IMR-90 (cell line): ENCODE measurements around the gene SLC25A21. TPM values are rescaled to one million over a fixed set of nuclear protein-coding genes. Genes with fewer than 3 reads are reported as not detected.

Experiments used
- ATAC-seq: fragments of 200-7000 bp; cut with Tn5 transposase; 2 replicates; pipeline ENCODE4 v1.9.1; 2020; ENCODE audit warnings: low read depth, mild to moderate bottlenecking, moderate library complexity
- BruUV-seq: library from RNA; stranded (reverse); fragments of 400-500 nt; replicated peaks from 2 replicates; lab custom pipeline; 2021; lab: Mats Ljungman, UMichigan
- CTCF ChIA-PET: fragments of 300-600 bp; formaldehyde crosslinking; extraction: SDS; loops from one replicate; lab custom pipeline; 2021; ENCODE audit warnings: antibody characterized with exemption; lab: Yijun Ruan, JAX
- POLR2A ChIA-PET: fragments of 300-600 bp; sonication (Branson Sonifier 250); formaldehyde crosslinking; loops from one replicate; lab custom pipeline; 2022; ENCODE audit warnings: antibody characterized with exemption; ENCODE audit not compliant: unreplicated experiment; lab: Charles Lee
- DNase-seq: peaks from one replicate; pipeline ENCODE4 v3.0.0; 2013
- H2AFZ ChIP-seq: replicated peaks from 2 replicates; pipeline ENCODE3; 2013; ENCODE audit warnings: low read length, mild to moderate bottlenecking; ENCODE audit not compliant: poor library complexity
- H2AK5ac ChIP-seq: 2 replicates; pipeline ENCODE4 v1.6.1; 2013; ENCODE audit warnings: low read depth, low read length, inconsistent platforms
- H2AK9ac ChIP-seq: replicated peaks from 2 replicates; pipeline ENCODE3; 2013; ENCODE audit warnings: mild to moderate bottlenecking, low read depth, low read length, moderate library complexity; ENCODE audit not compliant: poor library complexity
- H2BK120ac ChIP-seq: 2 replicates; pipeline ENCODE4 v1.6.1; 2013; ENCODE audit warnings: low read depth, low read length, inconsistent platforms
- H2BK15ac ChIP-seq: 3 replicates; pipeline ENCODE4 v1.6.1; 2013; ENCODE audit warnings: low read depth, low read length, inconsistent platforms
- H2BK20ac ChIP-seq: 2 replicates; pipeline ENCODE4 v1.6.1; 2013; ENCODE audit warnings: low read depth, mild to moderate bottlenecking, inconsistent platforms, low read length, moderate library complexity
- H2BK5ac ChIP-seq: 2 replicates; pipeline ENCODE4 v1.6.1; 2013; ENCODE audit warnings: mild to moderate bottlenecking, low read depth, low read length, inconsistent platforms; ENCODE audit not compliant: poor library complexity, severe bottlenecking
- H3K14ac ChIP-seq: replicated peaks from 2 replicates; pipeline ENCODE4 v1.6.1; 2013; ENCODE audit warnings: low read depth, low read length, inconsistent platforms
- H3K18ac ChIP-seq: 2 replicates; pipeline ENCODE4 v1.6.1; 2013; ENCODE audit warnings: low read depth, low read length, control low read depth
- H3K23ac ChIP-seq: 2 replicates; pipeline ENCODE4 v1.6.1; 2013; ENCODE audit warnings: low read depth, low read length, inconsistent platforms
- H3K27ac ChIP-seq: 2 replicates; pipeline ENCODE4 v1.5.1; 2013; ENCODE audit warnings: mild to moderate bottlenecking, control low read depth, low read length; ENCODE audit not compliant: insufficient read depth
- H3K27me3 ChIP-seq: 2 replicates; pipeline ENCODE4 v1.6.1; 2013; ENCODE audit warnings: low read length; ENCODE audit not compliant: control insufficient read depth, insufficient read depth
- H3K36me3 ChIP-seq: 2 replicates; pipeline ENCODE4 v1.6.1; 2013; ENCODE audit warnings: low read length, mixed read lengths; ENCODE audit not compliant: control insufficient read depth, insufficient read depth
- H3K4ac ChIP-seq: 2 replicates; pipeline ENCODE4 v1.6.1; 2013; ENCODE audit warnings: low read depth, low read length, inconsistent platforms
- H3K4me1 ChIP-seq: 2 replicates; pipeline ENCODE4 v1.6.1; 2013; ENCODE audit warnings: low read length, mixed read lengths; ENCODE audit not compliant: control insufficient read depth, insufficient read depth
- H3K4me2 ChIP-seq: 2 replicates; pipeline ENCODE4 v1.6.1; 2013; ENCODE audit warnings: low read depth, mild to moderate bottlenecking, control low read depth, low read length, moderate library complexity
- H3K4me3 ChIP-seq: 2 replicates; pipeline ENCODE4 v1.5.1; 2013; ENCODE audit warnings: low read depth, mild to moderate bottlenecking, control low read depth, low read length, moderate library complexity; ENCODE audit not compliant: insufficient read depth
- H3K56ac ChIP-seq: 2 replicates; pipeline ENCODE4 v1.6.1; 2013; ENCODE audit warnings: low read length, inconsistent platforms; ENCODE audit not compliant: insufficient read depth; ENCODE audit errors: extremely low read depth
- H3K79me1 ChIP-seq, 2 experiments: 2 replicates each; pipeline ENCODE4 v1.6.1; 2013; ENCODE audit warnings: low read length in 2 of 2, inconsistent platforms in 1 of 2, low read depth in 1 of 2
- H3K9ac ChIP-seq: 2 replicates; pipeline ENCODE4 v1.6.1; 2013; ENCODE audit warnings: low read depth, low read length, control low read depth
- H3K9me1 ChIP-seq: 2 replicates; pipeline ENCODE4 v1.6.1; 2013; ENCODE audit warnings: low read length, inconsistent platforms; ENCODE audit not compliant: insufficient read depth
- H3K9me3 ChIP-seq: 2 replicates; pipeline ENCODE4 v1.6.1; 2013; ENCODE audit warnings: low read length; ENCODE audit not compliant: control insufficient read depth, insufficient read depth
- H4K20me1 ChIP-seq: 2 replicates; pipeline ENCODE4 v1.6.1; 2013; ENCODE audit warnings: low read length, inconsistent platforms; ENCODE audit not compliant: insufficient read depth
- H4K5ac ChIP-seq: 2 replicates; pipeline ENCODE4 v1.6.1; 2013; ENCODE audit warnings: mild to moderate bottlenecking, low read depth, low read length, control low read depth
- H4K8ac ChIP-seq, 2 experiments: 2 replicates each; pipeline ENCODE4 v1.6.1; 2013; ENCODE audit warnings: low read depth in 2 of 2, low read length in 2 of 2, control low read depth in 1 of 2, inconsistent platforms in 1 of 2
- H4K91ac ChIP-seq: 2 replicates; pipeline ENCODE4 v1.6.1; 2013; ENCODE audit warnings: low read depth, low read length, inconsistent platforms; ENCODE audit not compliant: insufficient read depth
- BHLHE40 ChIP-seq: fragments of 150-350 bp; IDR thresholded peaks from 2 replicates; pipeline ENCODE4 v1.6.1; 2016; ENCODE audit warnings: mild to moderate bottlenecking, low read depth, low read length
- CEBPB ChIP-seq: IDR thresholded peaks from 2 replicates; pipeline ENCODE4 v1.6.1; 2012; ENCODE audit warnings: low read depth, low read length, improper control_type of control experiment
- FOS ChIP-seq: fragments of 150-350 bp; IDR thresholded peaks from 2 replicates; pipeline ENCODE4 v1.6.1; 2016; ENCODE audit warnings: low read depth, low read length
- MXI1 ChIP-seq: IDR thresholded peaks from 2 replicates; pipeline ENCODE4 v1.6.1; 2012; ENCODE audit warnings: low read depth, mild to moderate bottlenecking, low read length, moderate library complexity, borderline replicate concordance
- RAD21 ChIP-seq: IDR thresholded peaks from 2 replicates; pipeline ENCODE4 v1.6.1; 2012; ENCODE audit warnings: low read length, improper control_type of control experiment
- RCOR1 ChIP-seq: IDR thresholded peaks from 2 replicates; pipeline ENCODE4 v1.6.1; 2012; ENCODE audit warnings: mild to moderate bottlenecking, low read length, improper control_type of control experiment; ENCODE audit not compliant: insufficient replicate concordance
- SMC3 ChIP-seq: fragments of 150-350 bp; IDR thresholded peaks from 2 replicates; pipeline ENCODE4 v1.6.1; 2016; ENCODE audit warnings: low read depth, mild to moderate bottlenecking, antibody characterized with exemption, low read length, moderate library complexity
- WGBS, 2 experiments: methylation state at CpG; one replicate each; pipeline versions ENCODE4 v1.1.5 to v1.1.7; 2013; ENCODE audit warnings: missing lambda C conversion rate in 2 of 2; ENCODE audit not compliant: insufficient read length in 1 of 2; ENCODE audit errors: extremely low coverage in 2 of 2; 5-methylcytosine and 5-hydroxymethylcytosine counted together
- dilution Hi-C: fragments of 300-500 bp; cut with HindIII; formaldehyde crosslinking; loops from one replicate; pipeline ENCODE4 v1.14.3; 2018; ENCODE audit warnings: low sequenced_read_pairs; ENCODE audit not compliant: unreplicated experiment
- in situ Hi-C: fragments of 300-500 bp; cut with MboI; formaldehyde crosslinking; loops from 3 replicates; pipeline ENCODE4 v1.14.3; 2019; ENCODE audit warnings: low sequenced_read_pairs, inconsistent platforms, mixed read lengths
- intact Hi-C: fragments of 100-400 bp; cut with micrococcal nuclease; formaldehyde crosslinking; loops from 2 replicates; pipeline ENCODE4 v1.10.0; 2022
- polyA plus RNA-seq, 3 experiments: library from polyadenylated mRNA; depleted of rRNA; stranded (reverse); fragments of >200 nt; gene quantifications; 2 replicates each; pipeline ENCODE4 v1.2.3, GENCODE V29; 2012; ENCODE audit warnings: low replicate concordance in 1 of 3
- total RNA-seq: library from RNA; depleted of rRNA; stranded (reverse); fragments of >200 nt; gene quantifications from 2 replicates; pipeline ENCODE4 v1.2.3, GENCODE V29; 2012
- TF ChIP-seq, protein P1 (sequence below): fragments of 150-350 bp; IDR thresholded peaks from 2 replicates; pipeline ENCODE4 v1.6.1; 2016; ENCODE audit warnings: low read depth, mild to moderate bottlenecking, low read length, moderate library complexity, borderline replicate concordance
- TF ChIP-seq, protein P2 (sequence below): fragments of 150-350 bp; IDR thresholded peaks from 2 replicates; pipeline ENCODE4 v1.6.1; 2017; ENCODE audit warnings: mild to moderate bottlenecking, antibody characterized with exemption, low read length, low read depth

SLC25A21 gene
- total and polyA plus RNA-seq, 2 of the 4 experiments (the other 2 are of a cell fraction): 0.62 to 0.90 TPM

DNA sequence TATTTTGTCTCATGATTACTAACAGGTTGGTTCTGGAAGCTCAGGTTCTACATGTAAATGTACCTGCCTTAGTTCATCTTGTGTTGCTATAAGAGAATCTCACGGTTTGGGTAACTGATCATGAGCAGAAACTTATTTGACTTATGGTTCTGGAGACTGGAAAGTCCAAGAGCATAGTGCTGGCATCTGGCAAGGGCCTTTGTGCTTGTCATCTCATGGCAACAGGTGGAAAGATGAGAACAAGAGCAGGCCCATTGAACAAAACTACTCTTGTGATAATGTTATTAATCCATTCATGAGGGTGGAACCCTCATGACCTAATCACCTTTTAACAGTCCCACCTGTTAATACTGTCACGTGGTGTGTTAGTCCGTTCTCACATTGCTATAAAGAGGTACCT lies 48.7 kb upstream of the SLC25A21 start:
- Histone ChIP-seq H3K36me3 (no peaks in the 10 kb centered on the region), H2AFZ (no peak overlapping the region), H4K8ac (no peak overlapping the region), H2AK9ac (no peak overlapping the region), H3K9me3 (peaks cover 4% of the 10 kb centered on the region), H2BK20ac (no peak overlapping the region), H3K14ac (no peak overlapping the region), H4K5ac (no peak overlapping the region), H3K4me3 (no peak overlapping the region), H2AK5ac (no peak overlapping the region), H2BK5ac (no peak overlapping the region), H4K91ac (no peak overlapping the region), H3K18ac (no peak overlapping the region), H3K27ac (no peak overlapping the region), H3K79me1 (no peaks in the 10 kb centered on the region; a peak in 1 of 4 replicates), H3K27me3 (no peaks in the 10 kb centered on the region), H2BK15ac (no peak overlapping the region), H3K4me2 (no peak overlapping the region), H4K20me1 (no peaks in the 10 kb centered on the region), H3K4me1 (no peaks in the 10 kb centered on the region), H3K4ac (no peak overlapping the region), H3K9me1 (no peaks in the 10 kb centered on the region), H3K23ac (no peak overlapping the region), H3K9ac (no peak overlapping the region), H2BK120ac (no peak overlapping the region), H3K56ac (no peak overlapping the region)
- 71% methylated on average over 1 of the region's 3 CpGs; no CpG with 5 or more reads in 1 of the 2 experiments for WGBS, 2 experiments
- DNase-seq (no peak), ATAC-seq (no peak)
- TF ChIP-seq CEBPB: no peak
- TF ChIP-seq FOS: no peak
- TF ChIP-seq, protein P1, sequence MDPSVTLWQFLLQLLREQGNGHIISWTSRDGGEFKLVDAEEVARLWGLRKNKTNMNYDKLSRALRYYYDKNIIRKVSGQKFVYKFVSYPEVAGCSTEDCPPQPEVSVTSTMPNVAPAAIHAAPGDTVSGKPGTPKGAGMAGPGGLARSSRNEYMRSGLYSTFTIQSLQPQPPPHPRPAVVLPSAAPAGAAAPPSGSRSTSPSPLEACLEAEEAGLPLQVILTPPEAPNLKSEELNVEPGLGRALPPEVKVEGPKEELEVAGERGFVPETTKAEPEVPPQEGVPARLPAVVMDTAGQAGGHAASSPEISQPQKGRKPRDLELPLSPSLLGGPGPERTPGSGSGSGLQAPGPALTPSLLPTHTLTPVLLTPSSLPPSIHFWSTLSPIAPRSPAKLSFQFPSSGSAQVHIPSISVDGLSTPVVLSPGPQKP: no peak
- no peak for TF ChIP-seq RCOR1
- TF ChIP-seq BHLHE40: no peak
- no peak for TF ChIP-seq RAD21
- no peak for TF ChIP-seq SMC3
- TF ChIP-seq, protein P2, sequence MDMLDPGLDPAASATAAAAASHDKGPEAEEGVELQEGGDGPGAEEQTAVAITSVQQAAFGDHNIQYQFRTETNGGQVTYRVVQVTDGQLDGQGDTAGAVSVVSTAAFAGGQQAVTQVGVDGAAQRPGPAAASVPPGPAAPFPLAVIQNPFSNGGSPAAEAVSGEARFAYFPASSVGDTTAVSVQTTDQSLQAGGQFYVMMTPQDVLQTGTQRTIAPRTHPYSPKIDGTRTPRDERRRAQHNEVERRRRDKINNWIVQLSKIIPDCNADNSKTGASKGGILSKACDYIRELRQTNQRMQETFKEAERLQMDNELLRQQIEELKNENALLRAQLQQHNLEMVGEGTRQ: no peak
- TF ChIP-seq MXI1: no peak
- intact Hi-C loops (no loop called here), dilution Hi-C loops (no loop called here), in situ Hi-C loops (no loop called here)
- ChIA-PET POLR2A (no interaction called here), CTCF (no interaction called here)
- no TSS peak for BruUV-seq
